Measurements from ENCODE around the gene ENOX1.

Gene ENOX1

DNA sequence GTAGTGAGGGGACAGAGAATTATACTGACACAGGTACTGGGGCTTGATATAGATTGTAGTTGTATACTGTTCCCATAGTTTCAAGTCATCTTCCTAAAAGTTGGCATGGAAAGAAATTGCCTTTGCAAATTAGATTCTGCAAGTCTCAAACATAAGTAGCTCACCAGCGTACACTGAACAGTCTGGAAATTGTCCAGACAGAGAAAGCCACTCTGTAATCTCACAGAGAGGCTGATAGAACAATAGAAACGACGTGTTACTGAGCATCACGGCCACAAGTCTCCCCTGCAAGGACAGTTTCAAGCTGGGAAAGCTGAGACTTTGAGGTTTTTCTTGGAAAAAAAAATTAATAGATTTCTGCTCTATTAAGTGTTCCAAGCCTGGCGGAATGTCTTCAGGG lies 534.8 kb downstream of the ENOX1 start:
- no peak for DNase-seq (ENCODE audit: low read depth in 3 of 3)

DNA sequence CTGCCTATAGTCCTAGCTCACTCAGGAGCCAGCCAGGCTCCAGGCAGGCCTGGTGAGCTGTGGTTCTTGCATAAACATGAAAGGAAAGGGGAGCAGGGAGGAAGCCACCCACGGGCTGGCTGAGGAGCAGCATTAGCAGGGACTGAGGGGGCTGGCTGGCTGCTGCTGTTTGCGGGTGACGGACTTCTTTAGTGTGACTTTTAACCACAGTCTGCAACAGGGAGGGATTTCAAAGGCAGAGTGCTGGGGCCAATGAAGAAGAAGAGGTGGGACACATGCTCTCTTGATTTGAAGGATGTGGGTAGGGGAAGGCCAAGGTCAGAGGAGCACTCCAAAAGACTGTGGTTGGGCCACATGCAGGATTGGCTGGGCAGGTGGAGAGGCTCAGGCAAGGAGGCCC lies 540.4 kb downstream of the ENOX1 start:
- DNase-seq (ENCODE audit: low read depth in 3 of 3): no peak

DNA sequence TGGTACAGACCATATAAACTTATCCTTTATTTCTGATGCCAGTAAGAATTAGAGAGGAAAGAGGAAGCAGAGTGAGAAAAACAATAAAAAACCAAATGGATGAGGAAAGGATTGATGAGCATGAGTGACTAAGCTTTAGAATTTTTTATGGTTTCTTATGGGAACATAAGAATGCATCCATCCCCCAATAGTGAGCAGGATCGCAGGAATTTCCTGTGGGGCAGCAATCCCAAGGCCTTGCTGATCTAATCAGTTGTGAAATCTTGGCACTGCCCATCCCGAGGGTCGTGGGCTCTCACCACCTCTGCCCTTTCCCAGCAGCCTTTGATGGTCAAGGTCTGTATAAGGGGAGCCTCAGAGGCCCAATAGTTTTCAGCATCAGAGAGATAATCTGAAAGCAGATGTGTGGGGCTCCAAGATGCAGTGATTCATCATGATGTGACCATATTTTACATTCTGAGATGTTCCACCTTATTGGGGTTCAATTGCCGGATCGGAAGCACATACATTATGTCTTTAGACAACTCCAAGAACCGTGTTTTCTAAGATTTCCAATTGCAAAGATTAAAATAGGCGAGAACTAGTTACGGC lies 541.3 kb downstream of the ENOX1 start:
- DNase-seq (ENCODE audit: low read depth in 3 of 3): no peak

DNA sequence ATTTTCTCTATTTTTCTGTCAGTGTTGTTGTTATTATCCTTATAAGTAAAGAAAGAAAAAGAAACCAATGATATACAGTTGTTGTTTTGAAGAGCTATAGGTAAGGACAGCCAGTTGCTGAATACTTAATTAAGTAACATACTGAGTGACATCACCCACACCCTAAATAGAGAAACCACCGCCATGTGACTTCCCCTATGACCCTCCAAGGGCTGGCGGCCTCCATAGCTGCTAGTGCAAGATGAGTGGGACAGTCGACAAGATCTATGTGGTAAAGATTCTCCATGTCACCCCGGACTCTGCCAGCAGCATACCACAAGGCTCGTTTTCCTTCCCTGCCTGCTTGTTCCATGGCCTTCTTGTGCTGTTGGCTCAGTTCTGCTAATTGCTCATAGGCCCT lies 542.3 kb downstream of the ENOX1 start:
- no peak for DNase-seq (ENCODE audit: low read depth in 3 of 3)

GRCh38 chr13:43243711-43244110 lies 543.1 kb downstream of the ENOX1 start:
- DNase-seq (ENCODE audit: low read depth in 3 of 3): no peak

- DNase-seq (ENCODE audit: low read depth in 3 of 3): no peak
Measured at GRCh38 chr13:43242040-43242439, 544.7 kb downstream of the ENOX1 start.

- no peak for DNase-seq (ENCODE audit: low read depth in 3 of 3)
Measured at GRCh38 chr13:43240278-43240677, 546.5 kb downstream of the ENOX1 start.

- no peak for DNase-seq (ENCODE audit: low read depth in 3 of 3)
Measured at GRCh38 chr13:43239275-43239840, 547.4 kb downstream of the ENOX1 start.

DNA sequence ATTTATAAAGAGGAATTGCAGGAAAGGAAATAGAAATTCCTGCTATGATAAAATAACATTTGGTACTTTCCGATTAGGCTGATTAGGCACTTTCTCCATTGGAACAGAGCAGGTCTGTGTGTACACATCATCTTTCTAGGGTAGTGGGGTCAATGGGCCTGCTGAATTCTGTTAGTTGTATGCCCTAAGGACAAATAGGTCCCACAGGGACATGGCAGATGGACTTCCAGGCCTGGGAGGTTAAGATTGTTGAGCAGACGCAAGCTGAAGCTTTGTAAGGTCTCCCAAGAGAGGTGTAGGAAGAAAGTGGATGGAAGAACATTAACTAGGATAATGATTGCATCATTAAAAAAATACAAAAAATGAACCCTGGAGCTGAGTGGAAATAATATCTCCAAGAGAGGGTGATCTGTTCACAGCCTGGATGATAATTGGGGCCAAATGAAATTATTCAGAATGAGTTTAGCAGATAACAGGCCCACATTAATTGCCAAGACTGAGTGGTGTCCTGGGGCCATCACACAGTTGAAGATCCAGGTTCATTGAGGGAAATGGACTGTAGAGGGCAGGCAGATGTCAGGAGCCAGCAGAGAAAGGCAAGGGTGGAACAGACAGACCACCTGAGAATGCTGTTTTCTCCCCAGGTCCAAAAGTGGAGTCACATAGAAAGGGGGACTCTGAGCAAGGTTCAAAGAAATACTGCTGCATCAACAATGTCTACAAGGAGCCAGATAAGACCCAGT lies 548.3 kb downstream of the ENOX1 start:
- no peak for DNase-seq (ENCODE audit: low read depth in 3 of 3)

DNA sequence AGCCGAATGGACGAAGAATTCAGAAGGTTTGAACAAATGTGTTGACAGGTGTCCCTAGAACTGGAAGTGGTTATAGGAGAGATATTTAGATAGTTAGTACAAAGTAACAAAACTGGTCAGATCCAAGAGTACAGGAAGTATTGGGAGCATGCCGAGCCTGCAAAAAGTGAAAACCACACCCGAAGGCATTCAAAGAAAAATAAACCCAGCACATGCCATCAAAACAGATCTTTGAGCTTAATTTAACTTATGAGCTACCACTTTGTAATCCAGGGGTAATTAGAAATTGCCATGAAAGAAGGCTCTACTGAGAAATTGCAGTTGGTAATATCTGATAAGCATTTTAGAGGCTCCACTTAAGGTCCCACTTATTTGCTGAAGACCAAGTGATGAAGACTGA lies 549.2 kb downstream of the ENOX1 start:
- DNase-seq (ENCODE audit: low read depth in 3 of 3): no peak

DNA sequence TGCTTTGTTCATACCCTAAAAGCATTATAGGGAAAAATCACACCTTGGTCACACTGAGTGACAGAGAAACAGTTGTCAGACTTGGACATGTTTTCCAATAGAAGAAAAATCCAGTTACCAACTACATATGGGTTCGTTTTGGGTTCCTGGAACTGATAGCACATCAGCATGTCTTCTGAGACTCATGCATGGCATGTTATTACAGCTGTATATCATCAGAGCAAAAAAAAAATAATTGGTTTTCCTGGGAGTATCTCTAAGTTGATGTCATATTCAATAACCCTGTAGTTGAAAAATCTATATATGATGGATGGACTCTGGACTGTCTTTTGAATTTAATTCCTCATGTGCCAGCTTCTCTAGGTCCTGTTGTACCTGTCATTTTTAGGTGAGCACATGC lies 551.7 kb downstream of the ENOX1 start:
- DNase-seq (ENCODE audit: low read depth in 3 of 3): no peak

- no peak for DNase-seq (ENCODE audit: low read depth in 3 of 3)
Measured at GRCh38 chr13:43232873-43233265, 553.9 kb downstream of the ENOX1 start.

DNA sequence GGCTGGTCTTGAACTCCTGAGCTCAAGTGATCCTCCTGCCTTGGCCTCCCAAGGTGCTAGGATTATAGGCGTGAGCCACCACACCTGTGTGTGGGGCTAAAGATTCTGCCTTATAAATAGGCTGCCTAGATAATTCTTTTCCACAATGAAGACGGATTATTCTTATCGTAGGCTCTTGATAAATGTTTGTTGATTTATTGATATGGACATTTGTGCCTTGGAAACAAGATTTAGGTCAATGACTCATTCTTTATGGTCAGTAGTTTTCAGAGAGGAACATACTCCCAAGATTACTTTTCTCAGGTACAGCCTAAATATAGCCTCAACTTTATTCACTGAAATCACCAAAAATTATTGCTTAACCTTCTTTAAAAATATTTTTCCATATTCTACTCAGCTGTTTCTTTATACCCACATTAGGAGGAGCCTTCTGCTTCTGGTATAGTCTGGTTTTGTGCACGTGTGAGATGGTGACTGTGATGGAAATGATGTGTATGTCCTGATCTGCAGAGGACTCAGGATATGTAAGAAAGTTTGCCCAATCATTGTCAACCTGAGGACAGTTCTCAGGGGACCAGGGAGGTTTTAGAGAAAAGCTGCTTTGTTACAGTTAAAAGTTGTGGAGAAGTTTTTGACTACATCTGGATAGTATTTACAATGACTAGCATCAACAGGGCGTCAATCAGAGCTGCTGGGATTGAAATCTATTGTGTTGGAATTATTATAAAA lies 554.5 kb downstream of the ENOX1 start:
- DNase-seq (ENCODE audit: low read depth in 3 of 3): no peak

DNA sequence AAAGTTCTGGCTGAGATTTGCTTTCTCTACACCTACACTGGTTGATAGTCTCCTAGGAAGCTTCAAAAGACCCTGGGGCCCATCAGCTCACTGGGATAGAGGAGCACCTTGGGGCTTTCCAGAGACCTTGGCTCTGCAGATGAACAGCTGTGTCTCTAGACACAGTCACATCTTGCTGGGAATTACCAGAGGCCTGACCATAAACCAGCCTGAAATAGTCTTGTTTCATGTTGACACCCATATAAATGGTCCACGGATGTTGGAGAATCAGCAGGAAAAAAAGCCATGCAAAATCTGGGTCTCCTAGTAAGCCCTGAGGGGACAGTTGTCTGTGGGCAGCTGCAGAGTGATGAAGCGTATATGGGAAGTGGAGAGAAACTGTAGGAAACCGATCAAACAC lies 555.8 kb downstream of the ENOX1 start:
- no peak for DNase-seq (ENCODE audit: low read depth in 3 of 3)

- DNase-seq (ENCODE audit: low read depth in 3 of 3): no peak
Measured at GRCh38 chr13:43229506-43229905, 557.3 kb downstream of the ENOX1 start.

DNA sequence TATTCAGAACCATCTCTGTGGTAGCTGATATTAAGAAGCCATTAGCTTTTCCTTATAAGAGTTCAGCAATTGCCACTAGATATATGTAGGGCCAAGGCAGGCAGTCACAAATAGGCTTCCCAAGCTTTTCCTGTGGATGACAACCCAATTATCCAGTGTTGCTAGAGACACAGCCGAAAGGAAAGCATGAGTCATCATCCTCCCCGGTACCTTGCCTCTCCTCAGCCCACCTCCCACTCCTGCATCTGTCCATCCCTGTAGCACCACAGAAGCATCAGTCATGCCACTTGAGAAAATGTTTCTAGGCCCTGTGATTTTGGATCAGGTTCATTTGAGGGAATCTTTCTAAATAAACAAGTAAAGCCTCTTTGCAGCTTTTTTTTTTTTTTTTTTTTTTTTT lies 559.1 kb downstream of the ENOX1 start:
- DNase-seq (ENCODE audit: low read depth in 3 of 3): no peak

DNA sequence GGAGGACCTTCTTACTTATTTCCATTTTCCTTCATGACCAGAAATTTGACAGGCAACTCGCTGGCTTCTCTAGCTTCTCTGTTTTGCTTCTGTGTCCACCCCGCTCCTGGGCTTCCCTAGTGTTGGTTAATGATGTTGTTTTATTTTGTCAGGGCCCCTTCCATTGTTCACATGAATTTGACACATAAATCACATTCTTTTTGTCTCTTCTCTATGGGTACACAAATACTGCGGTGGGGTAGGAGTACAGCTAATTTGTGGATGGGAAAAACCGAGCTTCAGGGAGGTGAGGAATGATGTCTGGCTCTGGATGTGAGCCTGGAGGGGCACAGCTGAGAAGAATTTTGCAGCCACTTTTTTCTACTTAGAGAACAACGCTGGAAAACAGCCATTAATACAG lies 563.6 kb downstream of the ENOX1 start:
- no peak for DNase-seq (ENCODE audit: low read depth in 3 of 3)

- no peak for DNase-seq (ENCODE audit: low read depth in 3 of 3)
Measured at GRCh38 chr13:43222086-43222485, 564.7 kb downstream of the ENOX1 start.

GRCh38 chr13:43221611-43222010 lies 565.2 kb downstream of the ENOX1 start:
- DNase-seq (ENCODE audit: low read depth in 3 of 3): no peak

DNA sequence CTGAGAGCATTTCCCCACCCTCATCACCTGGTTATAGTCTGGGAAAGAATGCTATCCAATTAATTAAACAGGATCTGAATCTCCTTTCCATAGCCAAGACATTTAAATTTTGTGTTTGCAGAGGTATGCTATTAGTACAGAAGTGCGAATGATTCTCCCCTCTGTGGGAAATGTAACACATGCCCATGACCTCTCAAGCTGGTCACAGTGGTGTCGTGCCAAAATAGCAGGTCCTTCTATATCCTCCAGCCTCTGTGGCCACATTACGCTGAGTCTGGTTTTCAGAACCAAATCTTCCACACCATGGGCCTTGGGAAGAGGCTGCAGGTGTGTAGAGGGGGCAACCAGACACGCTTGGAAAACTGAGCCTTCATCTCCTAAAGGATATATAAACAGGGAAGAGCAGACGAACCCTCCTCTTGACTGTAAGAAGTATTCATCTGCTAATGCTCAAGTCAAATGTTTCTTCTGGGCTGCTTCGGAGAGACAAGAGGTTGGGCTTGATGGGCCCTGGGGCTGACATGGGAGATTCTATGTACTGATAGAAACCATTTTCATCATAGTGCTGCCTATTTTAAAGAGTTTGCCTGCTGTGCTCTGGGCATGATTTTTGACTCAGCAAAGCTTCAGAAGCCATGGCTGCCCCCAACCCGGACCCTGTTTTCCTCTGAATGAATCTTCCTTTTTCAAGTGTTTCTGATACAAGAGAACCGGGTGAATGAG lies 565.7 kb downstream of the ENOX1 start:
- no peak for DNase-seq (ENCODE audit: low read depth in 3 of 3)

- no peak for DNase-seq (ENCODE audit: low read depth in 3 of 3)
Measured at GRCh38 chr13:43214124-43214523, 572.6 kb downstream of the ENOX1 start.

DNA sequence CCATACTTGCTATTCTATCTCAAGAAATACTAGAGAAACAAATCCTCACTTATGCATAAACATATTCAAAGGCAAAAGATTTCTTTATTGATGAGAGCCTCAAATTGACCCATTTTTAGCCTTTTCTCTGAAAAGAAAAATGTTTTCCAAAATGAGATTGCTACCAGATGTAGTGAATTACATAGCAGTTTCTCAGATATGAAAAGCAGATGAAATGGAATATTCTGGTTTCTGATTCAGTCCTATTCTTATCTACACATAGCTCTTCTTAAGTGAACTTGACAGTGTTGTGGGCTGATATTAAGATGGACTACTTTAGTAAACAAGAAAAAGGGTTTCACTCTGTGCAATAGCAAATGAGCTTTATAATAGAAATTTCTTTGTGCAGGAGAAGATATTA lies 579.9 kb downstream of the ENOX1 start:
- DNase-seq (ENCODE audit: low read depth in 3 of 3): no peak
